Measurements from ENCODE around the gene NNT. TPM values are rescaled to one million over a fixed set of nuclear protein-coding genes. Genes with fewer than 3 reads are reported as not detected.

Gene NNT
- total and polyA plus RNA-seq, 2 of the 8 experiments (the other 6 are each of a cell fraction or from before 2014, with no cell fraction given), result 11.0 to 22.2 TPM

DNA sequence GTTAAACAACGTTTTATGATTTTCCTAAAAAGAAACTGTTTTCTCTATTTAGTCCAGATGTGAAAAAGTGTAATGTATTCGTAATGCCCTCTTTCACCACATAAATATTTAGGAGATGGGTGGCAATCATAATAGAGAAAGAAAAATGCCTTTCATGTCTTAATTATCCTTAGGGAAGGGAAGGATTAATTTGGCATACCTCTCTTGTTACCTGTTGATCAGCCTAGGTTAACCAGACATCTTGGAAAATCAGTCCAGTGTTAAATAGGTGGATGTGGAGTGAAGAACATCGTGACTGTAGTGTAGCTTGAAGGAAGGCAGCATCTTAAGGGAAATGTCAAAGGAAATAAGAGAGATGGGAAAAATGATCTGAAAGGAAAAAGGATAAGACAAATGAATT lies 76.2 kb downstream of the NNT start:
- 84% methylated on average over 3 of the region's 3 CpGs; no CpG with 5 or more reads in 1 of the 2 experiments for WGBS, 2 experiments (ENCODE audit: extremely low coverage in 1 of 2, insufficient coverage in 1 of 2, insufficient read length in 1 of 2, insufficient replicate concordance in 2 of 2, low coverage in 1 of 2, low lambda C conversion rate in 2 of 2, missing lambda C conversion rate in 1 of 2)
- POLR2A ChIA-PET (ENCODE audit: partially characterized antibody), result no interaction called here
- Histone ChIP-seq H2BK20ac (ENCODE audit: low read length) (no peak overlapping the region), H2AFZ (ENCODE audit: low read length) (no peak overlapping the region), H3K4me3 (ENCODE audit: extremely low read depth in 1 of 4, insufficient read depth in 2 of 4, low read depth in 3 of 4, low read length in 4 of 4) (no peak overlapping the region), H3K18ac (ENCODE audit: extremely low read depth, low read length) (no peak overlapping the region), H3K4me1 (replicated peaks in 1 of 4; ENCODE audit: control insufficient read depth in 3 of 4, insufficient read depth in 4 of 4, low read length in 3 of 4) (no peaks in the 10 kb centered on the region), H3K79me2 (ENCODE audit: control insufficient read depth in 1 of 2, insufficient read depth in 2 of 2, low read length in 2 of 2) (no peaks in the 10 kb centered on the region), H3K4ac (replicated peaks; ENCODE audit: insufficient read length, low read depth, low read length) (no peak overlapping the region), H3K36me3 (ENCODE audit: control insufficient read depth in 2 of 4, insufficient read depth in 4 of 4, low read length in 3 of 4) (no peaks in the 10 kb centered on the region), H4K8ac (ENCODE audit: extremely low read depth, insufficient read depth, low read length) (no peak overlapping the region), H2BK15ac (ENCODE audit: low read length) (no peak overlapping the region), H3K27me3 (replicated peaks in 1 of 4; ENCODE audit: control insufficient read depth in 3 of 4, extremely low read depth in 1 of 4, insufficient read depth in 3 of 4, low read length in 3 of 4) (no peaks in the 10 kb centered on the region), H4K20me1 (replicated peaks in 1 of 2; ENCODE audit: control insufficient read depth in 1 of 2, insufficient read depth in 2 of 2, low read length in 2 of 2) (peaks cover 0 to 3% of the 10 kb centered on the region in 2 experiments), H3K4me2 (ENCODE audit: insufficient read depth in 1 of 2, low read depth in 2 of 2, low read length in 2 of 2) (no peak overlapping the region), H4K91ac (replicated peaks; ENCODE audit: insufficient read length, low read length) (no peak overlapping the region), H4K5ac (ENCODE audit: insufficient read length, low read depth, low read length) (no peak overlapping the region), H3K23ac (ENCODE audit: insufficient read length) (no peak overlapping the region), H3K9me3 (ENCODE audit: insufficient read depth in 2 of 2, low read depth in 1 of 2, low read length in 1 of 2) (no peaks in the 10 kb centered on the region), H3K9ac (replicated peaks in 1 of 4; ENCODE audit: extremely low read depth in 1 of 4, low read depth in 3 of 4, low read length in 3 of 4) (no peak overlapping the region), H2BK12ac (ENCODE audit: low read depth, low read length) (no peak overlapping the region), H2AK5ac (ENCODE audit: low read depth, low read length) (no peak overlapping the region), H2BK5ac (ENCODE audit: low read depth, low read length) (no peak overlapping the region), H3K23me2 (ENCODE audit: low read depth, low read length) (no peaks in the 10 kb centered on the region), H3K79me1 (ENCODE audit: low read depth, low read length) (no peaks in the 10 kb centered on the region), H3K14ac (ENCODE audit: insufficient read length) (no peak overlapping the region), H3K27ac (ENCODE audit: low read depth, low read length) (no peak overlapping the region), H2BK120ac (replicated peaks; ENCODE audit: low read depth, low read length) (no peak overlapping the region), H3K56ac (replicated peaks; ENCODE audit: insufficient read length, low read depth, low read length) (no peak overlapping the region)
- CTCF ChIA-PET (ENCODE audit: partially characterized antibody), result interaction anchor here (0.6 kb wide), 2 partner anchors 245 to 734 kb away, joined by 3 to 4 read pairs; no protein-coding TSS in a partner anchor
- FAIRE-seq (no peak), DNase-seq (ENCODE audit: low read depth in 1 of 2, low spot score in 2 of 2) (no peak)
- TF ChIP-seq, protein P1, sequence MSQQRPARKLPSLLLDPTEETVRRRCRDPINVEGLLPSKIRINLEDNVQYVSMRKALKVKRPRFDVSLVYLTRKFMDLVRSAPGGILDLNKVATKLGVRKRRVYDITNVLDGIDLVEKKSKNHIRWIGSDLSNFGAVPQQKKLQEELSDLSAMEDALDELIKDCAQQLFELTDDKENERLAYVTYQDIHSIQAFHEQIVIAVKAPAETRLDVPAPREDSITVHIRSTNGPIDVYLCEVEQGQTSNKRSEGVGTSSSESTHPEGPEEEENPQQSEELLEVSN (IDR thresholded peaks at IDR 0.05), result no peak
